Erythroblast (primary cell): ENCODE results near the gene TIMM13.
"Not testable (repeated sequence)": the region's sequence is repeated elsewhere in the genome, so short reads cannot be mapped to it uniquely, and the experiment has no call there.

ENCODE experiments used
- GATA1 ChIP-seq: IDR thresholded peaks from 2 replicates; pipeline ENCODE4 v1.6.1; 2011; ENCODE audit warnings: low read depth, mild to moderate bottlenecking, control low read depth, low read length, moderate library complexity
- POLR2A ChIP-seq: IDR thresholded peaks from 2 replicates; pipeline ENCODE4 v1.6.1; 2011; ENCODE audit warnings: mild to moderate bottlenecking, low read length

DNA sequence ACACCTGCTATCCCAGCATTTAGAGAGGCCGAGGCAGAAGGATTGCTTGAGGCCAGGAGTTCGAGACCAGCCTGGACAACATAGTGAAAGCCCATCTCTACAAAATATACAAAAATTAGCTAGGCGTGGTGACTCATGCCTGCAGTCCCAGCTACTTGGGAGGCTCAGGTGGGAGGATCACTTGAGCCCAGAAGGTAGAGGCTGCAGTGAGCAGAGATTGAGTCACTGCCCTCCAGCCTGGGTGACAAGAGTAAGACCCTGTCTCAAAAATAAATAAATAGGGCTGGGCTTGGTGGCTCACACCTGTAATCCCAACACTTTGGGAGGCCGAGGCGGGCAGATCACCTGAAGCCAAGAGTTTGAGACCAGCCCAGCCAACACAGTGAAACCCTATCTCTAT, 36.3 kb upstream of the TIMM13 start:
- TF ChIP-seq POLR2A, GATA1: not testable (repeated sequence)
